BJ (cell line): ENCODE measurements around the gene USPL1. TPM values are rescaled to one million over a fixed set of nuclear protein-coding genes. Genes with fewer than 3 reads are reported as not detected.

Experiments
- CTCF ChIA-PET: fragments of 350-600 bp; formaldehyde crosslinking; extraction: SDS; loops from one replicate; lab custom pipeline; 2021; ENCODE audit warnings: antibody characterized with exemption, inconsistent platforms; lab: Yijun Ruan, JAX
- POLR2A ChIA-PET: fragments of 300-600 bp; sonication (Branson Sonifier 250); formaldehyde crosslinking; extraction: SDS; loops from one replicate; lab custom pipeline; 2021; ENCODE audit warnings: antibody characterized with exemption; lab: Charles Lee
- DNase-seq: peaks from one replicate; pipeline ENCODE4 v3.0.0-alpha.2; 2011; ENCODE audit warnings: low read depth
- H3K27me3 ChIP-seq: 2 replicates; pipeline ENCODE4 v1.6.0; 2011; ENCODE audit warnings: low read length; ENCODE audit not compliant: control insufficient read depth, insufficient read depth
- H3K36me3 ChIP-seq: 2 replicates; pipeline ENCODE4 v1.5.1; 2011; ENCODE audit warnings: low read length; ENCODE audit not compliant: control insufficient read depth, insufficient read depth
- H3K4me3 ChIP-seq: 2 replicates; pipeline ENCODE4 v1.5.1; 2011; ENCODE audit warnings: low read depth, mild to moderate bottlenecking, control low read depth, low read length
- CTCF ChIP-seq: IDR thresholded peaks from 2 replicates; pipeline ENCODE4 v1.5.1; 2011; ENCODE audit warnings: low read depth, mild to moderate bottlenecking, control low read depth, inconsistent platforms, low read length, moderate library complexity; ENCODE audit not compliant: insufficient read depth
- polyA plus RNA-seq: library from polyadenylated mRNA; depleted of rRNA; stranded (reverse); fragments of >200 nt; gene quantifications from 2 replicates; pipeline ENCODE4 v1.2.3, GENCODE V29; 2011

The USPL1 gene
- polyA plus RNA-seq, 1 experiment, result 7.5 TPM

GRCh38 chr13:30652746-30653386 lies 35.1 kb downstream of the USPL1 start:
- ChIA-PET CTCF (no interaction called here), POLR2A (no interaction called here)
- Histone ChIP-seq H3K27me3 (no peaks in the 10 kb centered on the region), H3K36me3 (no peaks in the 10 kb centered on the region; the same call in 1 of the 2 replicates), H3K4me3 (no peak overlapping the region)
- DNase-seq, result no peak
- TF ChIP-seq CTCF, result no peak

- DNase-seq, result no peak
- ChIA-PET POLR2A (no interaction called here), CTCF (no interaction called here)
- no peak overlapping the region for H3K4me3 ChIP-seq
- TF ChIP-seq CTCF, result no peak
- no peaks in the 10 kb centered on the region for H3K27me3 ChIP-seq
- H3K36me3 ChIP-seq, result peaks cover 2% of the 10 kb centered on the region
Measured at GRCh38 chr13:30654430-30654829, 36.7 kb downstream of the USPL1 start.

GRCh38 chr13:30656178-30656577 lies 38.5 kb downstream of the USPL1 start:
- ChIA-PET POLR2A (no interaction called here), CTCF (no interaction called here)
- no peak for DNase-seq
- Histone ChIP-seq H3K27me3 (no peaks in the 10 kb centered on the region), H3K4me3 (no peak overlapping the region), H3K36me3 (peaks cover 5% of the 10 kb centered on the region)
- TF ChIP-seq CTCF, result no peak

- Histone ChIP-seq H3K4me3 (no peak overlapping the region), H3K36me3 (peaks cover 5% of the 10 kb centered on the region), H3K27me3 (no peaks in the 10 kb centered on the region)
- ChIA-PET POLR2A (interaction anchor here (0.6 kb wide), 1 partner anchor 8 kb away, joined by 3 read pairs; no protein-coding TSS in a partner anchor), CTCF (no interaction called here)
- no peak for DNase-seq
- TF ChIP-seq CTCF, result no peak
Measured at GRCh38 chr13:30659980-30660379, 42.3 kb downstream of the USPL1 start.

- H3K4me3 ChIP-seq, result no peak overlapping the region
- peaks cover 5% of the 10 kb centered on the region for H3K36me3 ChIP-seq
- TF ChIP-seq CTCF, result no peak
- DNase-seq, result no peak
- POLR2A ChIA-PET, result no interaction called here
- CTCF ChIA-PET, result no interaction called here
- no peaks in the 10 kb centered on the region for H3K27me3 ChIP-seq
Measured at GRCh38 chr13:30660796-30661195, 43.1 kb downstream of the USPL1 start.
